GM12878 (cell line): ENCODE measurements around the gene ZNF282. TPM values are rescaled to one million over a fixed set of nuclear protein-coding genes. Genes with fewer than 3 reads are reported as not detected.

Experiments
- ATAC-seq: fragments of 200-7000 bp; cut with Tn5 transposase; 3 replicates; pipeline ENCODE4 v1.9.1; 2020; ENCODE audit warnings: mild to moderate bottlenecking, moderate library complexity
- BruUV-seq: library from RNA; stranded (reverse); fragments of 400-500 nt; replicated peaks from 2 replicates; lab custom pipeline; 2021; lab: Mats Ljungman, UMichigan
- CTCF ChIA-PET: fragments of 300-600 bp; sonication (Branson Sonifier 250); formaldehyde crosslinking; extraction: SDS; loops from one replicate; lab custom pipeline; 2021; ENCODE audit warnings: inconsistent platforms; lab: Yijun Ruan, JAX
- POLR2A ChIA-PET: fragments of 350-600 bp; formaldehyde crosslinking; extraction: SDS; loops from one replicate; lab custom pipeline; 2021; ENCODE audit warnings: inconsistent platforms; lab: Charles Lee
- RAD21 ChIA-PET: fragments of 300-600 bp; sonication (Branson Sonifier 250); formaldehyde crosslinking; loops from one replicate; lab custom pipeline; 2023; ENCODE audit warnings: antibody characterized with exemption; ENCODE audit not compliant: unreplicated experiment; lab: Charles Lee
- SMC1A ChIA-PET: fragments of 300-600 bp; sonication (Branson Sonifier 250); formaldehyde crosslinking; loops from one replicate; lab custom pipeline; 2023; ENCODE audit not compliant: unreplicated experiment, uncharacterized antibody; lab: Charles Lee
- DNase-seq: peaks from one replicate; pipeline ENCODE4 v3.0.0-alpha.2; 2011; ENCODE audit warnings: low read depth, low spot score
- FAIRE-seq: peaks from 3 replicates; lab custom pipeline; 2011; peaks lifted over from hg19 to GRCh38; lab: Jason Lieb, UNC
- H2AFZ ChIP-seq: 2 replicates; pipeline ENCODE4 v1.6.0; 2011; ENCODE audit warnings: low read depth, low read length, control low read depth; ENCODE audit not compliant: control insufficient read depth
- H3K27ac ChIP-seq: 2 replicates; pipeline ENCODE4 v1.5.1; 2011; ENCODE audit warnings: control low read depth; ENCODE audit not compliant: control insufficient read depth, insufficient read depth
- H3K27me3 ChIP-seq, 2 experiments: replicated peaks in 1 of 2; 2 replicates each; pipeline versions ENCODE4 v1.6.0 to v1.6.1; 2011; ENCODE audit warnings: low read length in 1 of 2; ENCODE audit not compliant: control insufficient read depth in 2 of 2, insufficient read depth in 2 of 2
- H3K36me3 ChIP-seq, 2 experiments: 2 replicates each; pipeline ENCODE4 v1.5.1; 2011; ENCODE audit warnings: low read length in 1 of 2; ENCODE audit not compliant: control insufficient read depth in 2 of 2, insufficient read depth in 2 of 2
- H3K4me1 ChIP-seq: 2 replicates; pipeline ENCODE4 v1.6.1; 2011; ENCODE audit warnings: mild to moderate bottlenecking, low read length, moderate library complexity, mixed read lengths; ENCODE audit not compliant: control insufficient read depth, insufficient read depth
- H3K4me2 ChIP-seq: 2 replicates; pipeline ENCODE4 v1.6.0; 2011; ENCODE audit warnings: control low read depth; ENCODE audit not compliant: control insufficient read depth, insufficient read depth
- H3K4me3 ChIP-seq: fragments of 200-600 bp; sonication (generic); 2 replicates; pipeline ENCODE4 v1.5.1; 2016
- H3K79me2 ChIP-seq: 2 replicates; pipeline ENCODE4 v1.6.0; 2011; ENCODE audit warnings: low read length; ENCODE audit not compliant: control insufficient read depth, insufficient read depth
- H3K9ac ChIP-seq: 2 replicates; pipeline ENCODE4 v1.8.0; 2011; ENCODE audit warnings: low read length, control low read depth, mixed read lengths; ENCODE audit not compliant: control insufficient read depth, insufficient read depth
- H3K9me3 ChIP-seq: replicated peaks from 3 replicates; pipeline ENCODE4 v1.5.1; 2011; ENCODE audit warnings: mild to moderate bottlenecking, low read length; ENCODE audit not compliant: control insufficient read depth, insufficient read depth
- H4K20me1 ChIP-seq: 2 replicates; pipeline ENCODE4 v1.6.0; 2011; ENCODE audit not compliant: control insufficient read depth, insufficient read depth
- CBFB ChIP-seq: IDR thresholded peaks from 2 replicates; pipeline ENCODE4 v1.6.1; 2016; ENCODE audit warnings: antibody characterized with exemption, low read depth
- CBX3 ChIP-seq: fragments of 200-600 bp; sonication (generic); IDR thresholded peaks from 2 replicates; pipeline ENCODE4 v1.6.1; 2016; ENCODE audit warnings: low read depth, borderline replicate concordance
- EED ChIP-seq: sonication (generic); IDR thresholded peaks from 2 replicates; pipeline ENCODE4 v1.6.1; 2016; ENCODE audit warnings: antibody characterized with exemption, low read depth
- EGR1 ChIP-seq, 2 experiments: IDR thresholded peaks; 1 replicate in 1 of 2; 2 replicates in 1 of 2; pipeline ENCODE4 v1.6.1; 2011 to 2012; ENCODE audit warnings: low read depth in 2 of 2, low read length in 2 of 2, borderline replicate concordance in 1 of 2, mild to moderate bottlenecking in 1 of 2, moderate library complexity in 1 of 2
- FOS ChIP-seq: IDR thresholded peaks from 3 replicates; pipeline ENCODE4 v1.6.1; 2011; ENCODE audit warnings: borderline replicate concordance; ENCODE audit not compliant: insufficient read length; ENCODE audit errors: extremely low read depth
- HCFC1 ChIP-seq: fragments of 150-350 bp; IDR thresholded peaks from 2 replicates; pipeline ENCODE4 v1.6.1; 2014; ENCODE audit warnings: low read length
- IKZF1 ChIP-seq: fragments of 450-650 bp; conservative IDR thresholded peaks from 2 replicates; pipeline ENCODE4 v1.6.1; 2017; ENCODE audit warnings: antibody characterized with exemption, mild to moderate bottlenecking
- MTA3 ChIP-seq: IDR thresholded peaks from 2 replicates; pipeline ENCODE4 v1.6.1; 2012; ENCODE audit warnings: low read length, inconsistent platforms, borderline replicate concordance
- NFYB ChIP-seq: IDR thresholded peaks from 2 replicates; pipeline ENCODE4 v1.6.1; 2011; ENCODE audit warnings: low read depth, mild to moderate bottlenecking, low read length, improper control_type of control experiment, moderate library complexity; ENCODE audit not compliant: insufficient read depth
- NR2F1 ChIP-seq: fragments of 450-650 bp; conservative IDR thresholded peaks from 2 replicates; pipeline ENCODE4 v1.6.1; 2017; ENCODE audit warnings: mild to moderate bottlenecking
- PML ChIP-seq: IDR thresholded peaks from 2 replicates; pipeline ENCODE4 v1.6.1; 2012; ENCODE audit warnings: low read length, inconsistent platforms
- SMAD5 ChIP-seq: IDR thresholded peaks from 2 replicates; pipeline ENCODE4 v1.6.1; 2016; ENCODE audit warnings: antibody characterized with exemption, low read depth
- SUPT20H ChIP-seq: IDR thresholded peaks from 2 replicates; pipeline ENCODE4 v1.6.1; 2011; ENCODE audit warnings: low read depth, mild to moderate bottlenecking, low read length, moderate library complexity, borderline replicate concordance; ENCODE audit not compliant: control insufficient read depth
- ZSCAN29 ChIP-seq: fragments of 450-650 bp; IDR thresholded peaks from 2 replicates; pipeline ENCODE4 v1.6.1; 2017; ENCODE audit warnings: mild to moderate bottlenecking, moderate library complexity
- WGBS: methylation state at CpG from one replicate; pipeline ENCODE4 v1.1.6; 2016; ENCODE audit warnings: low lambda C conversion rate; ENCODE audit not compliant: insufficient replicate concordance, insufficient coverage; ENCODE audit errors: missing lambda C conversion rate; 5-methylcytosine and 5-hydroxymethylcytosine counted together
- in situ Hi-C: fragments of 300-500 bp; cut with MboI; formaldehyde crosslinking; loops from 9 replicates; pipeline ENCODE4 v1.14.3; 2018; ENCODE audit warnings: mixed read lengths
- intact Hi-C: fragments of 100-400 bp; cut with micrococcal nuclease; formaldehyde crosslinking; loops from one replicate; pipeline ENCODE4 v1.14.2; 2022; ENCODE audit not compliant: unreplicated experiment
- polyA plus RNA-seq, 11 experiments: library from polyadenylated mRNA; depleted of rRNA in 4 of 11; unstranded in 6 of 11; stranded (reverse) in 5 of 11; fragments of >200 nt; fragmentation: Nextera tagmentation in 4 of 11; fragmentation: Illumina TruSeq in 1 of 11; extraction: Ambion mirVana in 4 of 11; extraction: Trizol in 1 of 11; gene quantifications; 1 replicate in 1 of 11; 2 replicates in 10 of 11; pipeline versions ENCODE4 v1.2.1 to v1.2.3, GENCODE V29; 2011 to 2016; ENCODE audit warnings: inconsistent platforms in 2 of 11, missing spikeins in 2 of 11, low read depth in 1 of 11
- total RNA-seq, 4 experiments: library from RNA; depleted of rRNA in 3 of 4; stranded (reverse); fragments of >200 nt in 3 of 4; fragmentation: Illumina TruSeq in 1 of 4; extraction: Trizol in 1 of 4; gene quantifications; 2 replicates each; pipeline versions ENCODE4 v1.2.1 to v1.2.3, GENCODE V29; 2013 to 2021
- TF ChIP-seq, protein P1 (sequence below): fragments of 450-650 bp; IDR thresholded peaks from 2 replicates; pipeline ENCODE4 v1.6.1; 2017; ENCODE audit warnings: antibody characterized with exemption, mild to moderate bottlenecking, moderate library complexity
- TF ChIP-seq, protein P2 (sequence below): fragments of 450-650 bp; IDR thresholded peaks from 2 replicates; pipeline ENCODE4 v1.6.1; 2014; ENCODE audit warnings: mild to moderate bottlenecking
- TF ChIP-seq, protein P3 (sequence below): fragments of 450-650 bp; IDR thresholded peaks from 2 replicates; pipeline ENCODE4 v1.6.1; 2018; ENCODE audit warnings: mild to moderate bottlenecking, low read depth, moderate library complexity; ENCODE audit not compliant: partially characterized antibody

ZNF282 gene
- total and polyA plus RNA-seq, 10 of the 15 experiments (the other 5 are each of a cell fraction or from before 2014, with no cell fraction given) = 0.35 to 28.4 (median 8.1) TPM

DNA sequence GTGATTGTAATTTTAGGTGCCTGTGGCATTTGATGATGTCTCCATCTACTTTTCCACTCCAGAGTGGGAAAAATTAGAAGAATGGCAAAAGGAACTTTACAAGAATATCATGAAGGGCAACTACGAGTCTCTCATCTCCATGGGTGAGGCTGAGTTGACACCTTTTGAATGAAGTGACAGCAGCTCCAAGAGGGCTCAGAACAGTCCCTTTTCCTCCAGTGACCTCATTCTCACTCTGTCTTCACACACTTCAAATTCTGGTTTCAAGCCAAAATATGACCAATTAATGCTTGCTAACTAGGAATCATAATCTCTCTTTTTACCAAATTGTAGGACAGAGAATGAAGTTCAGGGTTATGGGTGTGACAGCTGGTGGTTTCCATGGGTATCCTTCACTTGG lies 29.2 kb upstream of the ZNF282 start:
- TF ChIP-seq, protein P1, sequence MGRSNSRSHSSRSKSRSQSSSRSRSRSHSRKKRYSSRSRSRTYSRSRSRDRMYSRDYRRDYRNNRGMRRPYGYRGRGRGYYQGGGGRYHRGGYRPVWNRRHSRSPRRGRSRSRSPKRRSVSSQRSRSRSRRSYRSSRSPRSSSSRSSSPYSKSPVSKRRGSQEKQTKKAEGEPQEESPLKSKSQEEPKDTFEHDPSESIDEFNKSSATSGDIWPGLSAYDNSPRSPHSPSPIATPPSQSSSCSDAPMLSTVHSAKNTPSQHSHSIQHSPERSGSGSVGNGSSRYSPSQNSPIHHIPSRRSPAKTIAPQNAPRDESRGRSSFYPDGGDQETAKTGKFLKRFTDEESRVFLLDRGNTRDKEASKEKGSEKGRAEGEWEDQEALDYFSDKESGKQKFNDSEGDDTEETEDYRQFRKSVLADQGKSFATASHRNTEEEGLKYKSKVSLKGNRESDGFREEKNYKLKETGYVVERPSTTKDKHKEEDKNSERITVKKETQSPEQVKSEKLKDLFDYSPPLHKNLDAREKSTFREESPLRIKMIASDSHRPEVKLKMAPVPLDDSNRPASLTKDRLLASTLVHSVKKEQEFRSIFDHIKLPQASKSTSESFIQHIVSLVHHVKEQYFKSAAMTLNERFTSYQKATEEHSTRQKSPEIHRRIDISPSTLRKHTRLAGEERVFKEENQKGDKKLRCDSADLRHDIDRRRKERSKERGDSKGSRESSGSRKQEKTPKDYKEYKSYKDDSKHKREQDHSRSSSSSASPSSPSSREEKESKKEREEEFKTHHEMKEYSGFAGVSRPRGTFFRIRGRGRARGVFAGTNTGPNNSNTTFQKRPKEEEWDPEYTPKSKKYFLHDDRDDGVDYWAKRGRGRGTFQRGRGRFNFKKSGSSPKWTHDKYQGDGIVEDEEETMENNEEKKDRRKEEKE = no peak
- no peak for TF ChIP-seq MTA3
- no peak for TF ChIP-seq SMAD5
- TF ChIP-seq, protein P2, sequence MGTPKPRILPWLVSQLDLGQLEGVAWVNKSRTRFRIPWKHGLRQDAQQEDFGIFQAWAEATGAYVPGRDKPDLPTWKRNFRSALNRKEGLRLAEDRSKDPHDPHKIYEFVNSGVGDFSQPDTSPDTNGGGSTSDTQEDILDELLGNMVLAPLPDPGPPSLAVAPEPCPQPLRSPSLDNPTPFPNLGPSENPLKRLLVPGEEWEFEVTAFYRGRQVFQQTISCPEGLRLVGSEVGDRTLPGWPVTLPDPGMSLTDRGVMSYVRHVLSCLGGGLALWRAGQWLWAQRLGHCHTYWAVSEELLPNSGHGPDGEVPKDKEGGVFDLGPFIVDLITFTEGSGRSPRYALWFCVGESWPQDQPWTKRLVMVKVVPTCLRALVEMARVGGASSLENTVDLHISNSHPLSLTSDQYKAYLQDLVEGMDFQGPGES = no peak
- no peak for TF ChIP-seq HCFC1
- no peak for TF ChIP-seq NFYB
- no peak for TF ChIP-seq ZSCAN29
- TF ChIP-seq EGR1 (IDR thresholded peaks at IDR 0.05; ENCODE audit: borderline replicate concordance in 1 of 2, low read depth in 2 of 2, low read length in 2 of 2) = no peak
- TF ChIP-seq EED = no peak
- no peak for TF ChIP-seq FOS
- TF ChIP-seq, protein P3, sequence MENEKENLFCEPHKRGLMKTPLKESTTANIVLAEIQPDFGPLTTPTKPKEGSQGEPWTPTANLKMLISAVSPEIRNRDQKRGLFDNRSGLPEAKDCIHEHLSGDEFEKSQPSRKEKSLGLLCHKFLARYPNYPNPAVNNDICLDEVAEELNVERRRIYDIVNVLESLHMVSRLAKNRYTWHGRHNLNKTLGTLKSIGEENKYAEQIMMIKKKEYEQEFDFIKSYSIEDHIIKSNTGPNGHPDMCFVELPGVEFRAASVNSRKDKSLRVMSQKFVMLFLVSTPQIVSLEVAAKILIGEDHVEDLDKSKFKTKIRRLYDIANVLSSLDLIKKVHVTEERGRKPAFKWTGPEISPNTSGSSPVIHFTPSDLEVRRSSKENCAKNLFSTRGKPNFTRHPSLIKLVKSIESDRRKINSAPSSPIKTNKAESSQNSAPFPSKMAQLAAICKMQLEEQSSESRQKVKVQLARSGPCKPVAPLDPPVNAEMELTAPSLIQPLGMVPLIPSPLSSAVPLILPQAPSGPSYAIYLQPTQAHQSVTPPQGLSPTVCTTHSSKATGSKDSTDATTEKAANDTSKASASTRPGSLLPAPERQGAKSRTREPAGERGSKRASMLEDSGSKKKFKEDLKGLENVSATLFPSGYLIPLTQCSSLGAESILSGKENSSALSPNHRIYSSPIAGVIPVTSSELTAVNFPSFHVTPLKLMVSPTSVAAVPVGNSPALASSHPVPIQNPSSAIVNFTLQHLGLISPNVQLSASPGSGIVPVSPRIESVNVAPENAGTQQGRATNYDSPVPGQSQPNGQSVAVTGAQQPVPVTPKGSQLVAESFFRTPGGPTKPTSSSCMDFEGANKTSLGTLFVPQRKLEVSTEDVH = no peak
- TF ChIP-seq CBX3 = no peak
- TF ChIP-seq SUPT20H = no peak
- TF ChIP-seq CBFB = no peak
- TF ChIP-seq PML = no peak
- TF ChIP-seq IKZF1 = no peak
- no peak for TF ChIP-seq NR2F1
- SMC1A ChIA-PET = no interaction called here
- CTCF ChIA-PET = no interaction called here
- Histone ChIP-seq H3K9me3 (no peaks in the 10 kb centered on the region), H3K4me1 (no peaks in the 10 kb centered on the region; the same call in 1 of the 2 replicates), H3K36me3 (peaks cover 12 to 30% of the 10 kb centered on the region in 2 experiments), H4K20me1 (no peaks in the 10 kb centered on the region), H3K4me2 (no peak overlapping the region), H3K27ac (no peak overlapping the region), H3K27me3 (no peaks in the 10 kb centered on the region), H3K79me2 (peaks cover 2% of the 10 kb centered on the region; the same call in 1 of the 2 replicates), H3K9ac (no peak overlapping the region), H3K4me3 (no peak overlapping the region), H2AFZ (no peak overlapping the region)
- ATAC-seq = no peak
- WGBS = 93% methylated on average over 1 of the region's 1 CpG
- RAD21 ChIA-PET = no interaction called here
- intact Hi-C loops (no loop called here), in situ Hi-C loops (no loop called here)
- POLR2A ChIA-PET = interaction anchor here (0.5 kb wide), 1 partner anchor 9 kb away, joined by 3 read pairs; no protein-coding TSS in a partner anchor
- FAIRE-seq = no peak
- DNase-seq = no peak
- no TSS peak for BruUV-seq
